ENCODE measurements around the gene GJC1. TPM values are rescaled to one million over a fixed set of nuclear protein-coding genes. Genes with fewer than 3 reads are reported as not detected.

The GJC1 gene
- total RNA-seq, 6 experiments from 2014 or later, result 47.3 to 71.3 (median 59.3) TPM

DNA sequence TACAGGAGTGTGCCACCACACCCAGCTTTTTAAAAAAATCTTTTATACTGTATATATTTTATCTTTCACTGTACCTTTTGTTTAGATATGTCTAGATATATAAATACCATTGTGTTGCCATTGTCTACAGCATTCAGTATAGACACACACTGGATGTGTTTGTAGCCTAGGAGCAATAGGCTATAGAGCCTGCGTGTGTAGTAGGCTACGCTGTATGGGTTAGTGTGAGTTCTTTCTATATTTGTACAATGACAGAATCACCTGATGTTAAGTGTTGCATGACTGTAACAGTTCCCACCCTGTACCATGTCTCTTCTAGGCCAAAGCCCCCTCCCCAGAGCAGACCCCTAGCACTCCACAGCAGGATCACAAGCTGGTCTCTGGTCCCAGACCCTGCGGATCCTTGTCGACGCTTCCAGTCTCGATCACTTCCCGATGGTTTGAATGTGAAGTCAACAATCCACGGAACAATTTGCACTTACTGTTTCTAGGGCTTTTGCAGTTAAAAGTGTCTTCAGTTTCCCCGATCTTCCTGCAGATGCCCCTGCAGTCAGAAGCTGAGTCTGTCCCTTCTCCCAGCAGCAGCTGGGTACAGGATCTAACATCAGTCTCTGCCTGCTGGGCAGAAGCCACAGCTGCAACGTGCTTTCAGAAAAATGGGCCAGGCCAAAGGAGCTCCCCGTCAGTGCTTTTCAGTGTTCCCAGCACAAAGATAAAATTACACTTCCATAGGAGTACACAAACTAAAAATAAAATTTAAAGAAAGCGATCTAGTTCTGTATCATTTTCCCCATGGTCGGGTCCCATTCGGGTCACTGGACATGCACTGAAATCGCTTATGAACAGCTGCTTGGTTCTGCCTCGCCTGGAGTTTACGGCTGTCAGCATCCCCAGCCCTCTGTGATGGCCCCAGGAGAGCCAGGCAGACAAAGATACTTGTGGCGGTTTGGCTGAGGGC is 35.9 kb downstream of the GJC1 start:
- H3K27me3 Mint-ChIP-seq (ENCODE audit: insufficient read depth), result peaks cover 2% of the 10 kb centered on the region; the same call in 1 of the 2 replicates
- peaks cover 59% of the 10 kb centered on the region for H3K4me1 Mint-ChIP-seq (ENCODE audit: low read depth)
- peak overlapping the region; percentile 53; the same call in 1 of the 2 replicates for H3K4me3 Mint-ChIP-seq
- peaks cover 23% of the 10 kb centered on the region for H3K36me3 Mint-ChIP-seq (ENCODE audit: low read depth)
- TF ChIP-seq, protein P1, sequence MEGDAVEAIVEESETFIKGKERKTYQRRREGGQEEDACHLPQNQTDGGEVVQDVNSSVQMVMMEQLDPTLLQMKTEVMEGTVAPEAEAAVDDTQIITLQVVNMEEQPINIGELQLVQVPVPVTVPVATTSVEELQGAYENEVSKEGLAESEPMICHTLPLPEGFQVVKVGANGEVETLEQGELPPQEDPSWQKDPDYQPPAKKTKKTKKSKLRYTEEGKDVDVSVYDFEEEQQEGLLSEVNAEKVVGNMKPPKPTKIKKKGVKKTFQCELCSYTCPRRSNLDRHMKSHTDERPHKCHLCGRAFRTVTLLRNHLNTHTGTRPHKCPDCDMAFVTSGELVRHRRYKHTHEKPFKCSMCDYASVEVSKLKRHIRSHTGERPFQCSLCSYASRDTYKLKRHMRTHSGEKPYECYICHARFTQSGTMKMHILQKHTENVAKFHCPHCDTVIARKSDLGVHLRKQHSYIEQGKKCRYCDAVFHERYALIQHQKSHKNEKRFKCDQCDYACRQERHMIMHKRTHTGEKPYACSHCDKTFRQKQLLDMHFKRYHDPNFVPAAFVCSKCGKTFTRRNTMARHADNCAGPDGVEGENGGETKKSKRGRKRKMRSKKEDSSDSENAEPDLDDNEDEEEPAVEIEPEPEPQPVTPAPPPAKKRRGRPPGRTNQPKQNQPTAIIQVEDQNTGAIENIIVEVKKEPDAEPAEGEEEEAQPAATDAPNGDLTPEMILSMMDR (IDR thresholded peaks at IDR 0.05), result no peak
- peak overlapping the region; percentile 94 for H3K27ac Mint-ChIP-seq
- H3K9me3 Mint-ChIP-seq, result no peaks in the 10 kb centered on the region
- no peak for DNase-seq

DNA sequence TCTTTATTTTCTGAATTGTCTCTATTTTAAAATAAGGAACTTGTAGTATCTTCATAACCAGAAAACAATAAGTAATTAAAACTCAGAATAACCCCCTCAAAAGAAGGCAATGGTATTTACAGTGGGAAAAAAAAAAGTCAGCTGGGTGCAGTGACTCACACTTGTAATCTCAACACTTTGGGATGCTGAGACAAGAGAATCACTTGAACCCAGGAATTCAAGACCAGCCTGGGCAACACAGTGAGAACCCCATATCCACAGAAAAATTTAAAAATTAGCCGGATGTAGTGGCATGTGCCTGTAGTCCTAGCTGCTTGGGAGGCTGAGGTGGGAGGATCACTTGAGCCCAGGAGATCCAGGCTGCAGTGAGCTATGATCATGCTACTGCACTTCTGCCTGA is 37.8 kb downstream of the GJC1 start:
- TF ChIP-seq, protein P1 (IDR thresholded peaks at IDR 0.05), result no peak
- no peaks in the 10 kb centered on the region for H3K9me3 Mint-ChIP-seq
- peaks cover 17% of the 10 kb centered on the region for H3K36me3 Mint-ChIP-seq (ENCODE audit: low read depth)
- peaks cover 3% of the 10 kb centered on the region for H3K27me3 Mint-ChIP-seq (ENCODE audit: insufficient read depth)
- H3K4me1 Mint-ChIP-seq (ENCODE audit: low read depth), result peaks cover 47% of the 10 kb centered on the region
- H3K4me3 Mint-ChIP-seq, result no peak overlapping the region
- DNase-seq, result peak; percentile 33
- peak overlapping the region; percentile 67 for H3K27ac Mint-ChIP-seq

DNA sequence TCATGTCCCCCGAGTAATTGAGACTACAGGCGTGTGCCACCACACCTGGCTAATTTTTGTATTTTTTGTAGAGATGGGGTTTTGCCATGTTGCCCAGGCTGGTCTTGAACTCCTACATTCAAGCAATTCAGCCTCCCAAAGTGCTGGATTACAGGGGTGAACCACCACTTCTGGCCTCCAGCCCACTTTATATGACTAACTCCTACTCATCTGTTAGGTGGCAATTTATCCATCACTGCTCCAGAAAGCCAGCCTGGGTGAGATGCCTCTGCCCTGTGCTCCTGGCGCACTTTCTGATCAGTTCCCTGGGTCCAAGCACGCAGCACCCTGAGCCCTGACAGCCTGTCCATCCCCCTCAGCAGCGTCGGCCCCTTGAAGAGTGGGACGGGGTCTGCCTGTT is 41.9 kb downstream of the GJC1 start:
- no peaks in the 10 kb centered on the region for H3K9me3 Mint-ChIP-seq
- H3K4me3 Mint-ChIP-seq, result no peak overlapping the region
- H3K4me1 Mint-ChIP-seq (ENCODE audit: low read depth), result peaks cover 13% of the 10 kb centered on the region
- TF ChIP-seq, protein P1 (IDR thresholded peaks at IDR 0.05), result no peak
- no peak for DNase-seq
- H3K27ac Mint-ChIP-seq, result no peak overlapping the region
- peaks cover 5% of the 10 kb centered on the region for H3K27me3 Mint-ChIP-seq (ENCODE audit: insufficient read depth)
- H3K36me3 Mint-ChIP-seq (ENCODE audit: low read depth), result no peaks in the 10 kb centered on the region

DNA sequence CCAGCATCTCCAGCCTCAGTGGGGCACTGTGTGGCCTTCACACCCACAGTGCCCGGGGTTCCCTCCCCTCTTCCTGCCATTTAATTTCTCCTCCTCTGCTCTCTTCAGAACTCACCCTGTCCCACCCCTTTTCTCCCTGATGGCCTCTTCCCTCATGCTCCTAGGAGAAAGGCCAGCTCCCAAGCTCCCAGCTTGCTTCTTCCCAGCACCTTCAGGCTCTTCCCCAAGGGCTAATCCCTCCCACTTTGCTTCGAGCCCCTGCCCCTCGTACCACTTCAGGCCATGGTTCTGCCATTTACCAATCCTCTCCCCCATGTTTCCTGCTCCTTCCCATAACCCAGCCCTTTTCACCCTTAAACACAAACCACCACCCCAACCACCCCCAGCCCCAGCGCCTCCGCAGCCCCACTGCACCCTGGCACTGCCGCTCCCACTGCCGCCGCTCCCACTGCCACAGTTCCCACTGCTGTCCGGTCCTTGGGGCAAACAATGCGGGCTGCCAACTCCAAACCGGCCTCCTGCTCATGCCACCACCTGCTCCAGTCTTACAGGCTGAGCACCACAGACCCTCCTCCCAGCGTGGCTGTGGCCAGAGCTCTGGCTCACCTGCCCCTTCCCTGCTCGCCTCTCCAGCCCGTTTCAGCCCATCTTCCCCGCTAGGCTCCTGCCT is 42.7 kb downstream of the GJC1 start:
- TF ChIP-seq, protein P1 (IDR thresholded peaks at IDR 0.05), result no peak
- H3K36me3 Mint-ChIP-seq (ENCODE audit: low read depth), result no peaks in the 10 kb centered on the region
- DNase-seq, result no peak
- H3K27me3 Mint-ChIP-seq (ENCODE audit: insufficient read depth), result peaks cover 5% of the 10 kb centered on the region
- H3K27ac Mint-ChIP-seq, result no peak overlapping the region
- H3K9me3 Mint-ChIP-seq, result no peaks in the 10 kb centered on the region
- peaks cover 6% of the 10 kb centered on the region for H3K4me1 Mint-ChIP-seq (ENCODE audit: low read depth)
- no peak overlapping the region for H3K4me3 Mint-ChIP-seq

DNA sequence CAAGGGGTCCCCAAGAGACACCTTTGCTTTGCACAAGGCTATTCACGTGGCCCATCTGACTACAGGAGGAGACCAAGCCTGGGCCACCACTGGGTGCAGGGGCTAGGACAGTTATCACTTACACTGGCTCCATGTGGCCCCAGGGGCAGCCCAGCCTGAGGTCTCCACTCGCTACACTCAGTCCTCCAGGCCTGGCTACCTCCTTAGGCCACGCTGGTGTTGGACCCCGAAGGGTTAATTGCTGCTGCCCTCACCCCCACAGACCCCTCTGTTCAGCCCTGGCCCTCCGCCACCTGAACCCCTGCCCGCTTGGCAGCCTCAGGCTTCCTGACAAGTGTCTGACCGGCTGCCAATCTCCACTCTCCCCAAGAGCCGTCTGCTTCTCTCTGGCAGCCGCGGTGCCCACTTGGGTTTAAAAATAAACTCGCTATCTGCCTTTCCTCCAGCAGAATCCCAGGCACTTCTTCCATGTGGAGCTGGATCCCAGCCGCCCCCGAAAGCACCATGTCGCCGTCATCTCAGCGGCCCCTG is 43.5 kb downstream of the GJC1 start:
- no peaks in the 10 kb centered on the region for H3K9me3 Mint-ChIP-seq
- H3K27ac Mint-ChIP-seq, result no peak overlapping the region
- no peaks in the 10 kb centered on the region for H3K4me1 Mint-ChIP-seq (ENCODE audit: low read depth)
- no peak for DNase-seq
- no peak overlapping the region for H3K4me3 Mint-ChIP-seq
- H3K27me3 Mint-ChIP-seq (ENCODE audit: insufficient read depth), result peaks cover 5% of the 10 kb centered on the region
- H3K36me3 Mint-ChIP-seq (ENCODE audit: low read depth), result no peaks in the 10 kb centered on the region
- TF ChIP-seq, protein P1 (IDR thresholded peaks at IDR 0.05), result no peak

All from HFFc6 (cell line).